HG03558 (cell line): Measurements from ENCODE around the gene RPTN.
"Not testable (repeated sequence)": the region's sequence is repeated elsewhere in the genome, so short reads cannot be mapped to it uniquely, and the experiment has no call there.

Source experiments
- ATAC-seq: cut with Tn5 transposase; IDR thresholded peaks from one replicate; pipeline ENCODE4 v1.9.1; 2021; ENCODE audit warnings: moderate number of reproducible peaks; ENCODE audit not compliant: unreplicated experiment; ENCODE audit errors: extremely low read depth

Gene RPTN

GRCh38 chr1:152165286-152166077 is 6.5 kb upstream of the RPTN start:
- no peak for ATAC-seq

GRCh38 chr1:152164517-152165136 is 5.6 kb upstream of the RPTN start:
- ATAC-seq: no peak

- no peak for ATAC-seq
These were observed 3.9 kb upstream of the RPTN start for GRCh38 chr1:152162792-152163463.

GRCh38 chr1:152160576-152160975 is 1.5 kb upstream of the RPTN start:
- ATAC-seq: no peak

GRCh38 chr1:152153996-152154395 is 5.0 kb downstream of the RPTN start:
- ATAC-seq: no peak

GRCh38 chr1:152151646-152152045 is 7.4 kb downstream of the RPTN start:
- ATAC-seq: no peak

- no peak for ATAC-seq
These were observed 10.0 kb downstream of the RPTN start for GRCh38 chr1:152148981-152149380.

GRCh38 chr1:152148051-152148450 is 11.0 kb downstream of the RPTN start:
- ATAC-seq: no peak

GRCh38 chr1:152145769-152146168 is 13.3 kb downstream of the RPTN start:
- ATAC-seq: no peak

- ATAC-seq: not testable (repeated sequence)
These were observed 14.3 kb downstream of the RPTN start for GRCh38 chr1:152144674-152145183.

- no peak for ATAC-seq
These were observed 15.7 kb downstream of the RPTN start for GRCh38 chr1:152143150-152143887.

GRCh38 chr1:152141971-152142584 is 16.9 kb downstream of the RPTN start:
- no peak for ATAC-seq

GRCh38 chr1:152137215-152137614 is 21.8 kb downstream of the RPTN start:
- no peak for ATAC-seq

GRCh38 chr1:152130186-152130585 is 28.8 kb downstream of the RPTN start:
- ATAC-seq: no peak

- ATAC-seq: no peak
These were observed 31.4 kb downstream of the RPTN start for GRCh38 chr1:152127673-152128072.

GRCh38 chr1:152125834-152126443 is 33.1 kb downstream of the RPTN start:
- no peak for ATAC-seq

- ATAC-seq: no peak
These were observed 40.1 kb downstream of the RPTN start for GRCh38 chr1:152118915-152119314.

GRCh38 chr1:152115344-152115743 is 43.7 kb downstream of the RPTN start, which contains the start of gene TCHH:
Gene TCHH (minus strand): TSS chr1:152115444. CDS start chr1:152114080, 1,364 bp downstream.
- ATAC-seq: no peak

GRCh38 chr1:152112885-152113432 is 46.1 kb downstream of the RPTN start:
- no peak for ATAC-seq
